SH-SY5Y (cell line): Measurements from ENCODE around the gene FMNL3.

ENCODE experiments used
- GATA2 ChIP-seq: IDR thresholded peaks from 2 replicates; pipeline ENCODE4 v1.6.1; 2011; ENCODE audit warnings: mild to moderate bottlenecking, low read depth, low read length
- GATA3 ChIP-seq: IDR thresholded peaks from 2 replicates; pipeline ENCODE4 v1.6.1; 2011; ENCODE audit warnings: low read depth, mild to moderate bottlenecking, low read length, moderate library complexity

FMNL3 gene

GRCh38 chr12:49654715-49655114, 52.5 kb downstream of the FMNL3 start:
- TF ChIP-seq GATA2, result no peak

GRCh38 chr12:49652921-49653520, 54.2 kb downstream of the FMNL3 start:
- TF ChIP-seq GATA3 (no peak), GATA2 (no peak)

- TF ChIP-seq GATA2 (no peak), GATA3 (no peak)
These were observed 55.4 kb downstream of the FMNL3 start for GRCh38 chr12:49651855-49652254.

GRCh38 chr12:49649892-49650291, 57.3 kb downstream of the FMNL3 start:
- TF ChIP-seq GATA2, result no peak
- TF ChIP-seq GATA3, result no peak

- TF ChIP-seq GATA2 (no peak), GATA3 (no peak)
These were observed 57.8 kb downstream of the FMNL3 start for GRCh38 chr12:49649445-49649844.

- TF ChIP-seq GATA3 (no peak), GATA2 (no peak)
These were observed 58.5 kb downstream of the FMNL3 start for GRCh38 chr12:49648712-49649003.

GRCh38 chr12:49647827-49648711, 59.1 kb downstream of the FMNL3 start:
- no peak for TF ChIP-seq GATA2
- no peak for TF ChIP-seq GATA3

GRCh38 chr12:49646871-49647654, 60.1 kb downstream of the FMNL3 start:
- TF ChIP-seq GATA2, result no peak
- TF ChIP-seq GATA3, result no peak

GRCh38 chr12:49646331-49646830, 60.8 kb downstream of the FMNL3 start:
- no peak for TF ChIP-seq GATA3
- no peak for TF ChIP-seq GATA2

GRCh38 chr12:49645146-49646039, 61.8 kb downstream of the FMNL3 start:
- no peak for TF ChIP-seq GATA3
- TF ChIP-seq GATA2, result no peak

- TF ChIP-seq GATA3 (no peak), GATA2 (no peak)
These were observed 62.6 kb downstream of the FMNL3 start for GRCh38 chr12:49644620-49644994.

GRCh38 chr12:49643961-49644619, 63.1 kb downstream of the FMNL3 start:
- TF ChIP-seq GATA3, result no peak

- TF ChIP-seq GATA3 (no peak), GATA2 (no peak)
These were observed 64.1 kb downstream of the FMNL3 start for GRCh38 chr12:49643135-49643534.
